ENCODE measurements around the gene HNRNPA2B1.

The HNRNPA2B1 gene

DNA sequence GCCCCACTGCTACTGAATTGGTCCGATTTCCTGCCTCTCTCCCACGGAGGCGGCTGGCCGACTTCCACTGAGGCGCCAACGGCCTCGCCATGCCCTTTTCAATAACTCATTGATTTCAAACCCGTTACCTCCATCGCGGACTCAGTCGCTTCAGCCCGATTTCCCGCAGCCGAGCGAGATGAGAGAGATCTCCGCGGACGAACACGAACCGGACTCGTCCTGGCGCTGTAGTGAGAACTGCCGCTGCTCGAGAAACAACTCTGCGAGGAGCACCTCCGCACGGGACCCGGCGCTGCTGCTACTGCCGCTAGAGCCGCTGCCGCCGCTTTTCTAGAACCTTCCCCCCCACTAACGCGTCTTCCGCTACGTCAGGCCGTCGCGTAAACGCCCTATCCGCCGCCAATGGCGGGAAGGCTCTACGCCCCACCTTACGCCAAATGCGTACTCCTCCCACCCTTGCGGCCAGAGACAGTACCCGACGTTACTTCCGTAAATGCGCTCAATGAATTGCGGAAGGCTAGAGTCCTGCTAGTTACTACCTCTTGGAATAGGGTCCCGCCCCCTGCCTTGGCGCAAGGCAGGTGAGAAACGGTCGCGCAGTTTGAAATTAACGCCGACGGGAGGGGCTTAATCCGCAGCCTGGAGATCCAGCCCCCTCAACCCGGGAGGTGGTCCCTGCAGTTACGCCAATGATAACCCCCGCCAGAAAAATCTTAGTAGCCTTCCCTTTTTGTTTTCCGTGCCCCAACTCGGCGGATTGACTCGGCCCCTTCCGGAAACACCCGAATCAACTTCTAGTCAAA is at the start of gene HNRNPA2B1:
TSS of gene HNRNPA2B1 (minus strand) at position 303 of the 803 bp plus-strand sequence. CDS start at position 134, 169 bp downstream.
- TF ChIP-seq, protein P1, sequence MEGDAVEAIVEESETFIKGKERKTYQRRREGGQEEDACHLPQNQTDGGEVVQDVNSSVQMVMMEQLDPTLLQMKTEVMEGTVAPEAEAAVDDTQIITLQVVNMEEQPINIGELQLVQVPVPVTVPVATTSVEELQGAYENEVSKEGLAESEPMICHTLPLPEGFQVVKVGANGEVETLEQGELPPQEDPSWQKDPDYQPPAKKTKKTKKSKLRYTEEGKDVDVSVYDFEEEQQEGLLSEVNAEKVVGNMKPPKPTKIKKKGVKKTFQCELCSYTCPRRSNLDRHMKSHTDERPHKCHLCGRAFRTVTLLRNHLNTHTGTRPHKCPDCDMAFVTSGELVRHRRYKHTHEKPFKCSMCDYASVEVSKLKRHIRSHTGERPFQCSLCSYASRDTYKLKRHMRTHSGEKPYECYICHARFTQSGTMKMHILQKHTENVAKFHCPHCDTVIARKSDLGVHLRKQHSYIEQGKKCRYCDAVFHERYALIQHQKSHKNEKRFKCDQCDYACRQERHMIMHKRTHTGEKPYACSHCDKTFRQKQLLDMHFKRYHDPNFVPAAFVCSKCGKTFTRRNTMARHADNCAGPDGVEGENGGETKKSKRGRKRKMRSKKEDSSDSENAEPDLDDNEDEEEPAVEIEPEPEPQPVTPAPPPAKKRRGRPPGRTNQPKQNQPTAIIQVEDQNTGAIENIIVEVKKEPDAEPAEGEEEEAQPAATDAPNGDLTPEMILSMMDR (IDR thresholded peaks at IDR 0.05; ENCODE audit: low read depth, low read length) = no peak; the same call in 1 of the 2 replicates
- DNase-seq (ENCODE audit: extremely low read depth, low read depth) = peak; percentile 92

DNA sequence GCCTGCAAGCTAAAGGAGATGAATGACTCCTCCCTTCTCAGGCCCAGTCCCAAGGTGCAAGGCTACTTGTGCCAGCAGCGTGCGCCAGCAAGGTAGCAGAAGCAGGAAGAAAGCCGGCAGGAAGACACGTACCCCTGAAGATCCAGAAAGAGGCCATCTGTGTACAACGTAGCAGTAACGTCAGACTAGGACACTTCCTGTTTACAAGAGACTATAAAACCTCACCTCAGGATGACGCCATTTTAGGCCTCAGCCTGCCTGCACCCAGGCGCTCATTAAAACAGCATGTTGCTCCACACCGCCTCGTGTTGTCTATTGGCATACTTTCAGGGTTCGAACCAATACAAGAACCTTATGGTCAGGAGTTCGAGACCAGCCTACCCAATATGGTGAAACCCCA is 49.7 kb upstream of the HNRNPA2B1 start:
- TF ChIP-seq, protein P1 (IDR thresholded peaks at IDR 0.05; ENCODE audit: low read depth, low read length) = no peak
- no peak for DNase-seq (ENCODE audit: extremely low read depth, low read depth)

DNA sequence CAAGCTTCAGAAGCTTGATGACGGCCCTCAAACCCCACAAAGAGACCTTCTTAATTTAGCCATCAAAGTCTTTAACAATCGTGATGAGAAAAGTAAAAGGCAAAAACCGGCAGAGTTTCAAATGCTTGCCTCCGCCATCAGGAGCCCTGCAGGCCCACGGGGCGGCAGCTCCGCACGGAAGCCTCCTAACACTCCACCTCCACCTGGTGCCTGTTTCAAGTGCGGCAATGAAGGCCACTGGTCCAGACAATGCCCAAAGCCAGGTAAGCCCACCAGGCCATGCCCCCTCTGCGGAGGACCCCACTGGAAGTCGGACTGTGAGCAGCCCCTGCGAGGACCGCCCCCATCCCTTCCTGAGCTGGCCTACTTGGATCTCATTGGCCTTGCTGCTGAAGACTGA is 44.6 kb upstream of the HNRNPA2B1 start:
- TF ChIP-seq, protein P1 (IDR thresholded peaks at IDR 0.05; ENCODE audit: low read depth, low read length) = no peak
- no peak for DNase-seq (ENCODE audit: extremely low read depth, low read depth)

DNA sequence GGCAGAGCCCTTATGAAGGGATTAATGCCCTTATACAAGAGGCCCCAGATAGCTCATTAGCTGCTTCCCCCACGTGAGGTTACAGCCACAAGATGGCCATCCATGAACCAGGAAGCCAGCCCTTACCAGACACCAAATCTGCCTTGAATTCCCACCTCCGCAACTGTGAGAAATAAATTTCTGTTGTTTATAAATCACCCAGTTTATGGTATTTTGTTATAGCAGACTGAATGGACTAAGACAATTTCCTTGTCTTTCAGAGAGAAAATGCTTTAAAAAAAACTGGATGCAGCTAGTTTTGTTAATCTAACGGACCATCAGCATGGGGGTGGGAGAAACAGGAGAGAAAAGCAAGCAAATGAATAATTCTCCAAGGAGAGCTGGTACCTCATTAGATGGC is 37.5 kb upstream of the HNRNPA2B1 start:
- no peak for DNase-seq (ENCODE audit: extremely low read depth, low read depth)

DNA sequence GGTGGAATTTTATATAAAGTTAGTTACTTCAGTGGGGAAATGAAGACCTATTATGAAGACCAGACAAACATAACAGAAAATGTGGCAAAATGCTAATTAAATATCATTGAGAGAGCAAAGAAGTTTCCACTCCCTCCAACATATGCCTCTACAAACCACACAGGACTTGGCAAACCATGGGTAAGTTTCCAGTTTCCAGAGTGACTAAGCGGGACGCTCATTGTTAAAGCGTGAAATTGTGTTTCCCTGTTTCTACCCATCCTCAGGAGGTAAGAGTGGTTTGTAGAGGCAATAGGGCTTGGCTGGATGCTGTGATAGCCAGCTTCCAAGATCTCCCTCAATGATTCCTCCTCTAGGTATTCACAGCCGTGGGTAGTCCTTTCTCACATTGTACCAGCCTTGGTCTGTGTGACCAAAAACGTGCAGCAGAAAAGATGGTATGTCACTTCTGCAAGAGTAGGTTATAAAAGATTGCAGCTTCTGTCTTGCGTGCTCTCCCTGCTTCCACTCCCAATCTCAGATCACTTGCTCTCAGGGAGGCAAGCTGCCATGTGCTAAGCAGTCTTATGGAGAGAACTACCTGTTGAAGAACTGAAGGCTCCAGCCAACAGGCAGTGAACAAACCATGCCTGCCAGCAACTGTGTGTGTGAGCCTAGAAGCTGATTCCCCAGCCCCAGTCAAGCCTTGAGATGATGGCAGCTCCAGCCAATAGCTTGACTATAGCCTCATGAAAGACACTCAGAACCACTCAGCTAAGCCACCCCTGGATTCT is 36.7 kb upstream of the HNRNPA2B1 start:
- no peak for DNase-seq (ENCODE audit: extremely low read depth, low read depth)
- TF ChIP-seq, protein P1 (IDR thresholded peaks at IDR 0.05; ENCODE audit: low read depth, low read length) = no peak

More for the DNA sequence above, 37.5 kb upstream of the HNRNPA2B1 start:
- TF ChIP-seq, protein P1 (IDR thresholded peaks at IDR 0.05; ENCODE audit: low read depth, low read length) = no peak

DNA sequence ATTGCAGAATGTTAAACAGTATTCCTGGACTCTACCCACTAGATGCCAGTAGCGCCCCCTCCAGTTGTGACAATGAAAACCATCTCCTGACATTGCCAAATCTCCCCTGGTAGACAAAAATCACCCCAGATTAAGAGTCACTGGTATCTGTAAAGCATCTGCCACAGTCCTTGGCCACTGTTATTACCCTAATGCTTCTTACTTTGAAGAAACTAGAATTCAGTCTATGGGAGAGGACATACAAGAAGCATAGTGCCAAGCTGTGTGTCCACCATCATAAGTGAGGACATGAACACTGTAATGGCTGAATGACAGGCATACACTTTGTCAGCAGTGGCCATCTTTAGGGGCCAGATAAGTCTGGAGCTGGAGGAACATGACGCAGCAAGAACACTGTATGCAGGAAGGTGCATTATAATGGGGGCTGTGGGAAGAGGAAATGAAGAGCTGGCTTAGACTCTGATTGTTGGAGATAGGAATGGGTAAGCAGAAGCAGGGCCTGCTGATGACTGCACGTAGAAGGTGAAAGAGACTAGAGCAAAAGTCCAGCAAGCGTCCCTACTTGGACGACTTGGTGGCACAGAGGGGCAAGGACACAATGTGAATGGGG is 33.5 kb upstream of the HNRNPA2B1 start:
- TF ChIP-seq, protein P1 (IDR thresholded peaks at IDR 0.05; ENCODE audit: low read depth, low read length) = no peak
- DNase-seq (ENCODE audit: extremely low read depth, low read depth) = no peak

Measured in AG09319 (cell line).